HEK293 (cell line): ENCODE data around the gene ARHGEF37.

ENCODE experiments used
- CTCF ChIA-PET: fragments of 350-600 bp; formaldehyde crosslinking; extraction: SDS; loops from one replicate; lab custom pipeline; 2021; ENCODE audit warnings: antibody characterized with exemption; lab: Yijun Ruan, JAX
- POLR2A ChIA-PET: fragments of 300-600 bp; formaldehyde crosslinking; extraction: SDS; loops from one replicate; lab custom pipeline; 2020; ENCODE audit warnings: antibody characterized with exemption, inconsistent platforms; lab: Yijun Ruan, JAX
- H3K27ac ChIP-seq: fragments of 200-500 bp; sonication (Bioruptor generic); 2 replicates; pipeline ENCODE4 v1.5.1; 2014; ENCODE audit warnings: low read depth, low read length, control low read depth, inconsistent platforms; ENCODE audit errors: extremely low read depth
- H3K36me3 ChIP-seq, 2 experiments: fragments of 200-500 bp in 1 of 2; sonication (Bioruptor generic) in 1 of 2; 1 replicate in 1 of 2; 2 replicates in 1 of 2; pipeline ENCODE4 v1.5.1; 2014 to 2017; ENCODE audit warnings: inconsistent platforms in 2 of 2, low read length in 2 of 2; ENCODE audit not compliant: control insufficient read depth in 2 of 2, insufficient read depth in 1 of 2
- H3K4me1 ChIP-seq: fragments of 200-500 bp; sonication (Bioruptor generic); 2 replicates; pipeline ENCODE4 v1.5.1; 2014; ENCODE audit warnings: mild to moderate bottlenecking, low read length, inconsistent platforms; ENCODE audit not compliant: control insufficient read depth, insufficient read depth
- H3K4me3 ChIP-seq: 2 replicates; pipeline ENCODE4 v1.5.1; 2011; ENCODE audit warnings: low read depth, mild to moderate bottlenecking, control low read depth, low read length, moderate library complexity
- H3K9me3 ChIP-seq: fragments of 200-500 bp; sonication (Bioruptor generic); 2 replicates; pipeline ENCODE4 v1.5.1; 2014; ENCODE audit warnings: low read depth, low read length, inconsistent platforms; ENCODE audit not compliant: control insufficient read depth, insufficient read depth
- AEBP2 ChIP-seq: fragments of 450-650 bp; formaldehyde crosslinking; IDR thresholded peaks from 2 replicates; pipeline ENCODE4 v1.5.1; 2016; ENCODE audit warnings: missing biosample characterization, missing genetic modification characterization, borderline replicate concordance
- GLI2 ChIP-seq: fragments of 450-650 bp; formaldehyde crosslinking; IDR thresholded peaks from 2 replicates; pipeline ENCODE4; 2017; ENCODE audit warnings: missing biosample characterization, missing genetic modification characterization, low read depth, borderline replicate concordance
- INSM2 ChIP-seq: fragments of 450-650 bp; formaldehyde crosslinking; IDR thresholded peaks from 2 replicates; pipeline ENCODE4 v1.5.1; 2016; ENCODE audit warnings: missing biosample characterization, missing genetic modification characterization
- KLF8 ChIP-seq: fragments of 450-650 bp; formaldehyde crosslinking; IDR thresholded peaks from 2 replicates; pipeline ENCODE4 v1.5.1; 2016; ENCODE audit warnings: missing biosample characterization, missing genetic modification characterization
- PATZ1 ChIP-seq: fragments of 450-650 bp; formaldehyde crosslinking; IDR thresholded peaks from 2 replicates; pipeline ENCODE4 v1.5.1; 2016; ENCODE audit warnings: missing biosample characterization, missing genetic modification characterization
- ZBTB48 ChIP-seq: fragments of 450-650 bp; formaldehyde crosslinking; IDR thresholded peaks from 2 replicates; pipeline ENCODE4 v1.5.1; 2016; ENCODE audit warnings: missing biosample characterization, missing genetic modification characterization
- ZBTB49 ChIP-seq: fragments of 450-650 bp; formaldehyde crosslinking; IDR thresholded peaks from 2 replicates; pipeline ENCODE4 v1.5.1; 2016; ENCODE audit warnings: missing biosample characterization, missing genetic modification characterization, low read depth
- ZNF18 ChIP-seq: fragments of 450-650 bp; formaldehyde crosslinking; IDR thresholded peaks from 2 replicates; pipeline ENCODE4 v1.5.1; 2016; ENCODE audit warnings: missing biosample characterization, missing genetic modification characterization
- ZNF2 ChIP-seq: fragments of 450-650 bp; formaldehyde crosslinking; IDR thresholded peaks from 2 replicates; pipeline ENCODE4 v1.5.1; 2016; ENCODE audit warnings: missing biosample characterization, missing genetic modification characterization
- ZNF514 ChIP-seq: fragments of 450-650 bp; formaldehyde crosslinking; IDR thresholded peaks from 2 replicates; pipeline ENCODE4 v1.5.1; 2016; ENCODE audit warnings: missing biosample characterization, missing genetic modification characterization
- ZNF549 ChIP-seq: fragments of 450-650 bp; IDR thresholded peaks from 2 replicates; pipeline ENCODE4 v1.5.1; 2018; ENCODE audit warnings: missing biosample characterization, missing genetic modification characterization, mild to moderate bottlenecking, inconsistent platforms, moderate library complexity
- ZNF623 ChIP-seq: fragments of 450-650 bp; formaldehyde crosslinking; IDR thresholded peaks from 2 replicates; pipeline ENCODE4 v1.5.1; 2016; ENCODE audit warnings: missing biosample characterization, missing genetic modification characterization
- ZNF776 ChIP-seq: fragments of 450-650 bp; formaldehyde crosslinking; IDR thresholded peaks from 2 replicates; pipeline ENCODE4 v1.5.0; 2017; ENCODE audit warnings: missing biosample characterization, missing genetic modification characterization, borderline replicate concordance
- ZNF785 ChIP-seq: fragments of 450-650 bp; formaldehyde crosslinking; IDR thresholded peaks from 2 replicates; pipeline ENCODE4 v1.5.1; 2016; ENCODE audit warnings: missing biosample characterization, missing genetic modification characterization
- ZNF837 ChIP-seq: fragments of 450-650 bp; formaldehyde crosslinking; IDR thresholded peaks from 2 replicates; pipeline ENCODE4 v1.5.1; 2016; ENCODE audit warnings: missing biosample characterization, missing genetic modification characterization
- ZSCAN16 ChIP-seq: fragments of 450-650 bp; formaldehyde crosslinking; IDR thresholded peaks from 2 replicates; pipeline ENCODE4 v1.5.1; 2016; ENCODE audit warnings: missing biosample characterization, missing genetic modification characterization

The ARHGEF37 gene

GRCh38 chr5:149664083-149664482, 82.8 kb downstream of the ARHGEF37 start:
- TF ChIP-seq AEBP2 (tag by site-specific recombination), result no peak
- no peak for TF ChIP-seq ZNF514 (tag by site-specific recombination)
- TF ChIP-seq ZNF623, result no peak
- no peak for TF ChIP-seq ZNF18 (tag by site-specific recombination)
- TF ChIP-seq KLF8 (tag by site-specific recombination), result no peak
- no peak for TF ChIP-seq ZNF837 (tag by site-specific recombination)
- no peak for TF ChIP-seq ZSCAN16 (tag by site-specific recombination)
- TF ChIP-seq ZBTB49 (tag by site-specific recombination), result no peak
- TF ChIP-seq INSM2 (tag by site-specific recombination), result no peak
- TF ChIP-seq ZBTB48 (tag by site-specific recombination), result no peak
- no peak for TF ChIP-seq GLI2 (tag by site-specific recombination)
- no peak for TF ChIP-seq PATZ1 (tag by site-specific recombination)
- no peak for TF ChIP-seq ZNF549 (tag by site-specific recombination)
- TF ChIP-seq ZNF785 (tag by site-specific recombination), result no peak
- TF ChIP-seq ZNF2 (tag by site-specific recombination), result no peak
- TF ChIP-seq ZNF776 (tag by site-specific recombination), result no peak
- Histone ChIP-seq H3K36me3 (no peaks in the 10 kb centered on the region), H3K4me1 (no peaks in the 10 kb centered on the region), H3K9me3 (no peaks in the 10 kb centered on the region; the same call in 1 of the 2 replicates), H3K4me3 (no peak overlapping the region), H3K27ac (no peak overlapping the region)
- POLR2A ChIA-PET, result no interaction called here
- CTCF ChIA-PET, result interaction anchor here (0.7 to 5.7 kb wide), 9 partner anchors 7 to 189 kb away, joined by 3 to 60 read pairs (median 6); no protein-coding TSS in a partner anchor
